Keratinocyte (primary cell): ENCODE measurements around the gene ARHGAP5. TPM values are rescaled to one million over a fixed set of nuclear protein-coding genes. Genes with fewer than 3 reads are reported as not detected.

Source experiments
- DNase-seq: peaks from one replicate; pipeline ENCODE4 v3.0.0-alpha.2; 2011; ENCODE audit warnings: low read depth, missing footprints, low spot score
- FAIRE-seq: peaks from 2 replicates; lab custom pipeline; 2011; peaks lifted over from hg19 to GRCh38; lab: Jason Lieb, UNC
- H2AFZ ChIP-seq: 2 replicates; pipeline ENCODE4 v1.6.0; 2012; ENCODE audit warnings: low read length, control low read depth, inconsistent platforms; ENCODE audit not compliant: control insufficient read depth
- H3K27ac ChIP-seq: 2 replicates; pipeline ENCODE4 v1.5.1; 2011; ENCODE audit warnings: low read length; ENCODE audit not compliant: control insufficient read depth, insufficient read depth
- H3K27me3 ChIP-seq: 3 replicates; pipeline ENCODE4 v1.6.0; 2011; ENCODE audit warnings: low read length; ENCODE audit not compliant: control insufficient read depth, insufficient read depth; ENCODE audit errors: extremely low read depth
- H3K36me3 ChIP-seq, 2 experiments: 2 replicates in 1 of 2; 3 replicates in 1 of 2; pipeline ENCODE4 v1.5.1; 2011; ENCODE audit warnings: low read length in 2 of 2, mild to moderate bottlenecking in 1 of 2; ENCODE audit not compliant: control insufficient read depth in 2 of 2, insufficient read depth in 2 of 2; ENCODE audit errors: extremely low read depth in 1 of 2
- H3K4me1 ChIP-seq: 3 replicates; pipeline ENCODE4 v1.5.1; 2011; ENCODE audit warnings: low read length; ENCODE audit not compliant: control insufficient read depth, insufficient read depth; ENCODE audit errors: extremely low read depth
- H3K4me2 ChIP-seq: 3 replicates; pipeline ENCODE4 v1.6.0; 2011; ENCODE audit warnings: low read depth, low read length; ENCODE audit not compliant: control insufficient read depth, insufficient read depth; ENCODE audit errors: extremely low read depth
- H3K4me3 ChIP-seq, 3 experiments: fragments of 200-600 bp in 1 of 3; sonication (generic) in 1 of 3; 2 replicates in 2 of 3; 3 replicates in 1 of 3; pipeline ENCODE4 v1.5.1; 2011 to 2016; ENCODE audit warnings: low read length in 3 of 3, mild to moderate bottlenecking in 3 of 3, control low read depth in 2 of 3, inconsistent platforms in 1 of 3, low read depth in 1 of 3, mixed read lengths in 1 of 3, mixed run types in 1 of 3, moderate library complexity in 1 of 3; ENCODE audit not compliant: control insufficient read depth in 2 of 3, insufficient read depth in 2 of 3; ENCODE audit errors: extremely low read depth in 1 of 3
- H3K79me2 ChIP-seq: 2 replicates; pipeline ENCODE4 v1.6.0; 2012; ENCODE audit warnings: low read length; ENCODE audit not compliant: control insufficient read depth, insufficient read depth
- H3K9ac ChIP-seq: 3 replicates; pipeline ENCODE4 v1.6.0; 2011; ENCODE audit warnings: low read length; ENCODE audit not compliant: control insufficient read depth, insufficient read depth; ENCODE audit errors: extremely low read depth
- H3K9me1 ChIP-seq: 3 replicates; pipeline ENCODE4 v1.6.0; 2011; ENCODE audit warnings: low read length; ENCODE audit not compliant: control insufficient read depth, insufficient read depth; ENCODE audit errors: extremely low read depth
- H3K9me3 ChIP-seq: 2 replicates; pipeline ENCODE4 v1.5.1; 2012; ENCODE audit warnings: low read depth, low read length; ENCODE audit not compliant: control insufficient read depth
- H4K20me1 ChIP-seq: 3 replicates; pipeline ENCODE4 v1.6.0; 2011; ENCODE audit warnings: low read length; ENCODE audit not compliant: control insufficient read depth, insufficient read depth; ENCODE audit errors: extremely low read depth
- EZH2 ChIP-seq: IDR thresholded peaks from one replicate; pipeline ENCODE4 v1.6.1; 2012; ENCODE audit warnings: inconsistent platforms, mild to moderate bottlenecking, low read length, moderate library complexity
- dilution Hi-C: fragments of 300-500 bp; cut with MboI; formaldehyde crosslinking; loops from one replicate; pipeline ENCODE4 v1.7.0; 2020; ENCODE audit warnings: low sequenced_read_pairs; ENCODE audit not compliant: extremely low pct_ligation_motif_present
- polyA plus RNA-seq, 5 experiments: library from polyadenylated mRNA; depleted of rRNA in 3 of 5; stranded (reverse) in 3 of 5; stranded (forward) in 1 of 5; unstranded in 1 of 5; fragments of >200 nt; gene quantifications; 1 replicate in 1 of 5; 2 replicates in 3 of 5; 3 replicates in 1 of 5; pipeline versions ENCODE4 v1.2.1 to v1.2.3, GENCODE V29; 2011 to 2012; ENCODE audit warnings: missing spikeins in 2 of 5, low read depth in 1 of 5, low replicate concordance in 1 of 5
- TF ChIP-seq, protein P1 (sequence below), 3 experiments: IDR thresholded peaks in 1 of 3; conservative IDR thresholded peaks in 1 of 3; optimal IDR thresholded peaks in 1 of 3; 2 replicates in 2 of 3; 3 replicates in 1 of 3; pipeline versions ENCODE3 to v1.5.1; 2011; ENCODE audit warnings: low read length in 3 of 3, mild to moderate bottlenecking in 3 of 3, moderate library complexity in 2 of 3, control low read depth in 1 of 3, inconsistent platforms in 1 of 3; ENCODE audit not compliant: insufficient read depth in 2 of 3; ENCODE audit errors: extremely low read depth in 1 of 3

Gene ARHGAP5
- polyA plus RNA-seq, 1 donor (not counting 4 experiments of a cell fraction or from before 2014, with no cell fraction given): 43.1 TPM

- no peak overlapping the region for H3K4me3 ChIP-seq
- no peak overlapping the region for H3K27ac ChIP-seq
- dilution Hi-C loops: no loop called here
- H3K79me2 ChIP-seq: no peaks in the 10 kb centered on the region
- TF ChIP-seq EZH2: no peak
- TF ChIP-seq, protein P1, sequence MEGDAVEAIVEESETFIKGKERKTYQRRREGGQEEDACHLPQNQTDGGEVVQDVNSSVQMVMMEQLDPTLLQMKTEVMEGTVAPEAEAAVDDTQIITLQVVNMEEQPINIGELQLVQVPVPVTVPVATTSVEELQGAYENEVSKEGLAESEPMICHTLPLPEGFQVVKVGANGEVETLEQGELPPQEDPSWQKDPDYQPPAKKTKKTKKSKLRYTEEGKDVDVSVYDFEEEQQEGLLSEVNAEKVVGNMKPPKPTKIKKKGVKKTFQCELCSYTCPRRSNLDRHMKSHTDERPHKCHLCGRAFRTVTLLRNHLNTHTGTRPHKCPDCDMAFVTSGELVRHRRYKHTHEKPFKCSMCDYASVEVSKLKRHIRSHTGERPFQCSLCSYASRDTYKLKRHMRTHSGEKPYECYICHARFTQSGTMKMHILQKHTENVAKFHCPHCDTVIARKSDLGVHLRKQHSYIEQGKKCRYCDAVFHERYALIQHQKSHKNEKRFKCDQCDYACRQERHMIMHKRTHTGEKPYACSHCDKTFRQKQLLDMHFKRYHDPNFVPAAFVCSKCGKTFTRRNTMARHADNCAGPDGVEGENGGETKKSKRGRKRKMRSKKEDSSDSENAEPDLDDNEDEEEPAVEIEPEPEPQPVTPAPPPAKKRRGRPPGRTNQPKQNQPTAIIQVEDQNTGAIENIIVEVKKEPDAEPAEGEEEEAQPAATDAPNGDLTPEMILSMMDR (optimal IDR thresholded peaks at IDR 0.05 in 1 of 3, IDR thresholded peaks at IDR 0.05 in 1 of 3, conservative IDR thresholded peaks at IDR 0.05 in 1 of 3; ENCODE audit: extremely low read depth in 1 of 3, insufficient read depth in 2 of 3, low read length in 3 of 3): no peak
- H3K9me3 ChIP-seq: no peaks in the 10 kb centered on the region
- H3K27me3 ChIP-seq: no peaks in the 10 kb centered on the region
- H3K4me1 ChIP-seq: peaks cover 11% of the 10 kb centered on the region
- H4K20me1 ChIP-seq: no peaks in the 10 kb centered on the region
- H3K4me2 ChIP-seq: no peak overlapping the region
- H2AFZ ChIP-seq: no peak overlapping the region
- peaks cover 2% of the 10 kb centered on the region for H3K9me1 ChIP-seq
- no peak for DNase-seq
- no peak for FAIRE-seq
- no peaks in the 10 kb centered on the region for H3K36me3 ChIP-seq
- H3K9ac ChIP-seq: no peak overlapping the region
Measured at GRCh38 chr14:32197919-32198318, 120.8 kb downstream of the ARHGAP5 start.

DNA sequence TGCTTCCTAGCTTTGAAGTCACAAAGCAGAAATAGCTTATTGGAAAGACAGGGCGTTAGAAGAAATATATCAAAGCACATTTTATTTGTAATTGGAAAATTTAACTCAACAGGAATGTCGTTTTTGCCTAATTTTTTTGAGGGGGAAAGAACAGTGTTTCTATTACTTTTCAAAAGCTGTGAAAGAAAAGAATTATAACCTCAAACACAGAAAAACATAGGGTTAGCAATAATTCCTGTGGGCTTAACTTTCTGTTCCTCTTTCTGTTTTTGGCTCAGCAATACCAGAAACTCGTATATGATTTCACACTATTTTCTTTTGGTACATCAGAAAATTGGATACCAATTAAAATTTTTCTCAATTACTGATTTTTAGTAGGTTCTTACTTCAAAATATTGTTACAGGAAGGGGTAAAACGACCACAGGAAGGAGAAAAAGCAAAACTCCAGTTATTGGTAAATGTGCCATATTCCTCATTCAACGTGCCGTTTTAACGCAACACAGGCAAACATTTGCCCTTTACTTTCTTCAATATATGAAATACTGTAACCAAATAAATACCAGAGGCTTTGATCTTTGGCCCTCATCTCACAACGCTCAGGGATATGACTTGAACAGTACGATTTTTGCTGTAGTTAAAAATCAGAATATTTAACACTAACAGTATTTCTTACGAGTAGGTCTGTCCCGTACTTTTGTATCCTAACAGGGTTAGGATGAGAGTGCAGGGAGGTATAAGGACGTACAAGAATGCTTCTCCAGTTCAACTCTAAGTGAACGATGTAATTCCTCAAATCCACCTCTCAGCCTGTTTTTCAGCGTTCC, 123.5 kb downstream of the ARHGAP5 start:
- H3K79me2 ChIP-seq: no peaks in the 10 kb centered on the region
- peaks cover 20% of the 10 kb centered on the region for H3K4me1 ChIP-seq
- H2AFZ ChIP-seq: peak overlapping the region; percentile 93
- H3K27ac ChIP-seq: no peak overlapping the region
- no peaks in the 10 kb centered on the region for H4K20me1 ChIP-seq
- H3K27me3 ChIP-seq: no peaks in the 10 kb centered on the region
- no peaks in the 10 kb centered on the region for H3K36me3 ChIP-seq
- DNase-seq: no peak
- H3K9me1 ChIP-seq: peaks cover 2% of the 10 kb centered on the region
- dilution Hi-C loops: no loop called here
- H3K4me2 ChIP-seq: peak overlapping the region; percentile 97
- TF ChIP-seq EZH2: no peak
- TF ChIP-seq, protein P1 (optimal IDR thresholded peaks at IDR 0.05 in 1 of 3, IDR thresholded peaks at IDR 0.05 in 1 of 3, conservative IDR thresholded peaks at IDR 0.05 in 1 of 3; ENCODE audit: extremely low read depth in 1 of 3, insufficient read depth in 2 of 3, low read length in 3 of 3): no peak
- H3K4me3 ChIP-seq: peak overlapping the region; percentile 49 to 87 (median 73)
- peak overlapping the region; percentile 71 for H3K9ac ChIP-seq
- no peak for FAIRE-seq
- no peaks in the 10 kb centered on the region for H3K9me3 ChIP-seq
